Testis (tissue), 2 donors: ENCODE data around the gene FBP1.
A peak's percentile ranks its signal among the peaks of the same experiment; 100 is the strongest.

Experiments
- POLR2A ChIP-seq: fragments of 450-650 bp; IDR thresholded peaks from one replicate; pipeline ENCODE4 v1.6.1; 2017; ENCODE audit warnings: antibody characterized with exemption, mild to moderate bottlenecking, moderate library complexity
- TF ChIP-seq, protein P1 (sequence below), 3 experiments: fragments of 450-650 bp in 2 of 3; fragments of 200-600 bp in 1 of 3; sonication (generic) in 1 of 3; IDR thresholded peaks; one replicate each; pipeline ENCODE4 v1.5.1; 2016 to 2019; ENCODE audit warnings: antibody characterized with exemption in 3 of 3, mild to moderate bottlenecking in 2 of 3, moderate library complexity in 1 of 3

DNA sequence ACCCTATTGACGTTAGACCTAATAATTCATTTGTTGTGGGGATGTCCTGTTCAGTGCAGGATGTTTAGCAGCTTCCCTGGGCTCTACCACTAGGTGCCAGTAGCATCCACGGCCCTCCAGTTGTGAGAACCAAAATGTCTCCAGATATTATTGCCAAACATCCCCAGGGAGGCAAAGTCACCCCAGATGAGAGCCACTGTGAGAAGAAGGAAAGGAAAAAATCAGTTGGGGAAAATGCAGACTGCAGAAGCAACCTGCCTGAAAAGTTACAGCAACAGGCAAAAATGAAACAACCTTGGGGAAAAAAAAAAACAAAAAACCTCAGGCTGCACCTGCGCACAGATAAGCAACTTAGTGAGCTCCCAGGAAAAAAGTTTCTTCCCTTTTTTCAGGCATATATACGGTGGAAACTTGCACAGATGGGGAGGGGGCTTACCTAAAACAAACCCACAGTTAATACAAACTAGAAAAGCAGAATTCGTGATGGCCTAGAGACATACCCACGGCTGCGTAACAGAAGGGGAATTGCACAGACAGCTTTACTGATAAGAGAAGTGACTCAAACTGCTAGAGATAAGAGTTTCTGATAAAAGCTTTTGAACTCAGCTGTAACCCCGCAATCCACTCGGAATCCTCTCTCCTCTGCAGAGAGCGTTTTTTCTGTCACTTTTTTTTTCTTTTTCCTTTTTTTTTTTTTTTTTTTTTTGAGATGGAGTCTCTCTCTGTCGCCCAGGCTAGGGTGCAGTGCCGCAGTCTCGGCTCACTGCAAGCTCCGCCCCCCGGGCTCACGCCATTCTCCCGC is 29.8 kb upstream of the FBP1 start:
- TF ChIP-seq, protein P1, sequence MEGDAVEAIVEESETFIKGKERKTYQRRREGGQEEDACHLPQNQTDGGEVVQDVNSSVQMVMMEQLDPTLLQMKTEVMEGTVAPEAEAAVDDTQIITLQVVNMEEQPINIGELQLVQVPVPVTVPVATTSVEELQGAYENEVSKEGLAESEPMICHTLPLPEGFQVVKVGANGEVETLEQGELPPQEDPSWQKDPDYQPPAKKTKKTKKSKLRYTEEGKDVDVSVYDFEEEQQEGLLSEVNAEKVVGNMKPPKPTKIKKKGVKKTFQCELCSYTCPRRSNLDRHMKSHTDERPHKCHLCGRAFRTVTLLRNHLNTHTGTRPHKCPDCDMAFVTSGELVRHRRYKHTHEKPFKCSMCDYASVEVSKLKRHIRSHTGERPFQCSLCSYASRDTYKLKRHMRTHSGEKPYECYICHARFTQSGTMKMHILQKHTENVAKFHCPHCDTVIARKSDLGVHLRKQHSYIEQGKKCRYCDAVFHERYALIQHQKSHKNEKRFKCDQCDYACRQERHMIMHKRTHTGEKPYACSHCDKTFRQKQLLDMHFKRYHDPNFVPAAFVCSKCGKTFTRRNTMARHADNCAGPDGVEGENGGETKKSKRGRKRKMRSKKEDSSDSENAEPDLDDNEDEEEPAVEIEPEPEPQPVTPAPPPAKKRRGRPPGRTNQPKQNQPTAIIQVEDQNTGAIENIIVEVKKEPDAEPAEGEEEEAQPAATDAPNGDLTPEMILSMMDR (IDR thresholded peaks at IDR 0.05) = peak; percentile 40 to 69 (median 57)
- no peak for TF ChIP-seq POLR2A
